Neural progenitor cell (in vitro differentiated cells): ENCODE data around the gene USP53. TPM values are rescaled to one million over a fixed set of nuclear protein-coding genes. Genes with fewer than 3 reads are reported as not detected.

Experiments used
- DNase-seq: peaks from one replicate; pipeline ENCODE4 v3.0.0-alpha.2; 2016; ENCODE audit warnings: low spot score
- H2AFZ ChIP-seq: fragments of 200-600 bp; sonication (generic); replicated peaks from 2 replicates; pipeline ENCODE4 v1.6.1; 2016; ENCODE audit warnings: antibody characterized with exemption
- H3F3A ChIP-seq: fragments of 200-600 bp; sonication (generic); 2 replicates; pipeline ENCODE4 v1.6.1; 2016; ENCODE audit warnings: antibody characterized with exemption, low read depth
- H3K27ac ChIP-seq: fragments of 200-600 bp; sonication (generic); 2 replicates; pipeline ENCODE4 v1.5.1; 2016; ENCODE audit warnings: mild to moderate bottlenecking
- H3K27me3 ChIP-seq: fragments of 200-600 bp; sonication (generic); 2 replicates; pipeline ENCODE4 v1.6.1; 2016; ENCODE audit warnings: mild to moderate bottlenecking, moderate library complexity
- H3K36me3 ChIP-seq: fragments of 200-600 bp; sonication (generic); 2 replicates; pipeline ENCODE4 v1.5.1; 2016
- H3K4me1 ChIP-seq: fragments of 200-600 bp; sonication (generic); 2 replicates; pipeline ENCODE4 v1.6.1; 2016; ENCODE audit warnings: mixed run types
- H3K4me2 ChIP-seq: fragments of 200-600 bp; sonication (generic); 2 replicates; pipeline ENCODE4 v1.6.1; 2016
- H3K4me3 ChIP-seq: fragments of 200-600 bp; sonication (generic); 2 replicates; pipeline ENCODE4 v1.5.1; 2016
- H3K79me2 ChIP-seq: fragments of 200-600 bp; sonication (generic); 2 replicates; pipeline ENCODE4 v1.6.1; 2016; ENCODE audit warnings: low read depth
- H3K9ac ChIP-seq: fragments of 200-600 bp; sonication (generic); 2 replicates; pipeline ENCODE4 v1.6.1; 2016
- H3K9me3 ChIP-seq: fragments of 200-600 bp; sonication (generic); 2 replicates; pipeline ENCODE4 v1.5.1; 2016; ENCODE audit warnings: low read depth
- H4K20me1 ChIP-seq: fragments of 200-600 bp; sonication (generic); 2 replicates; pipeline ENCODE4 v1.6.1; 2016; ENCODE audit warnings: low read depth
- H3K27ac Mint-ChIP-seq: 3 replicates; pipeline ENCODE4 v1.8.0; 2021; ENCODE audit warnings: mixed read lengths
- H3K27me3 Mint-ChIP-seq: 2 replicates; pipeline ENCODE4 v1.8.0; 2022; ENCODE audit warnings: low read depth, mild to moderate bottlenecking, inconsistent platforms, moderate library complexity, mixed read lengths; ENCODE audit not compliant: insufficient read depth
- H3K36me3 Mint-ChIP-seq: 3 replicates; pipeline ENCODE4 v1.8.0; 2021; ENCODE audit warnings: mixed read lengths
- H3K4me1 Mint-ChIP-seq: 3 replicates; pipeline ENCODE4 v1.8.0; 2021; ENCODE audit warnings: mixed read lengths
- H3K4me3 Mint-ChIP-seq: 3 replicates; pipeline ENCODE4 v1.8.0; 2021; ENCODE audit warnings: mild to moderate bottlenecking, moderate library complexity, mixed read lengths
- H3K9me3 Mint-ChIP-seq: 3 replicates; pipeline ENCODE4 v1.8.0; 2020; ENCODE audit warnings: mixed read lengths
- EZH2 ChIP-seq: fragments of 200-600 bp; sonication (generic); IDR thresholded peaks from 2 replicates; pipeline ENCODE4 v1.6.1; 2017; ENCODE audit warnings: antibody characterized with exemption, mild to moderate bottlenecking, moderate library complexity
- EZH2phosphoT487 ChIP-seq: fragments of 200-600 bp; sonication (generic); IDR thresholded peaks from 2 replicates; pipeline ENCODE4 v1.6.1; 2017; ENCODE audit warnings: antibody characterized with exemption
- total RNA-seq: library from RNA; depleted of rRNA; stranded (reverse); fragments of >200 nt; gene quantifications from 2 replicates; pipeline ENCODE4 v1.2.3, GENCODE V29; 2015; ENCODE audit warnings: low replicate concordance
- TF ChIP-seq, protein P1 (sequence below): fragments of 200-600 bp; sonication (generic); IDR thresholded peaks from 2 replicates; pipeline ENCODE4 v1.5.1; 2017; ENCODE audit warnings: antibody characterized with exemption, mild to moderate bottlenecking

The USP53 gene
- total RNA-seq, 1 donor from 2014 or later: 38.7 TPM

DNA sequence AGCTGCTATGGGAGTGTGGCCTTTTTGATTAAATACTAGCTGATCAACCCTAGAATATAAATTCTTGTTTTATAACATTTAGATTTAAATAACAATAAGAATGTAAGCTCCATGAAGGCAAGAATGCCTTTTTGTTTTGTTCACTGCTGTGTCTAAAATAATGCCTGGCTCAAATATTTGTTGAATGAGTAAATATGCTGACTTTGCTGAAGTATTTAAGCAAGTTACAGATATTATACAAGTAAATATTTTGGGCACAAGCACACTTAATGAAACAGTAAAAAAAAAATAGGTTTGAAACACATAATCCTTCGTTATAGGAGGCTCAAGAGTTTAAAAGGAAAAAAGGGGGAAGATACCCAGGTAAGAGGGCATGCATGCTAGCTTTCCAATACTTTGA, 85.3 kb downstream of the USP53 start:
- no peak overlapping the region for H3K9ac ChIP-seq
- H3K9me3 ChIP-seq: no peaks in the 10 kb centered on the region
- H3K27ac ChIP-seq: no peak overlapping the region
- Mint-ChIP-seq H3K27ac (no peak overlapping the region), H3K36me3 (peaks cover 27% of the 10 kb centered on the region), H3K9me3 (peaks cover 7% of the 10 kb centered on the region), H3K4me3 (peak overlapping the region; percentile 99), H3K4me1 (peaks cover 26% of the 10 kb centered on the region), H3K27me3 (peaks cover 5% of the 10 kb centered on the region)
- DNase-seq: no peak
- no peaks in the 10 kb centered on the region for H3K27me3 ChIP-seq
- peaks cover 19% of the 10 kb centered on the region for H3K36me3 ChIP-seq
- no peak overlapping the region for H2AFZ ChIP-seq
- no peak for TF ChIP-seq EZH2phosphoT487
- no peak for TF ChIP-seq EZH2
- TF ChIP-seq, protein P1, sequence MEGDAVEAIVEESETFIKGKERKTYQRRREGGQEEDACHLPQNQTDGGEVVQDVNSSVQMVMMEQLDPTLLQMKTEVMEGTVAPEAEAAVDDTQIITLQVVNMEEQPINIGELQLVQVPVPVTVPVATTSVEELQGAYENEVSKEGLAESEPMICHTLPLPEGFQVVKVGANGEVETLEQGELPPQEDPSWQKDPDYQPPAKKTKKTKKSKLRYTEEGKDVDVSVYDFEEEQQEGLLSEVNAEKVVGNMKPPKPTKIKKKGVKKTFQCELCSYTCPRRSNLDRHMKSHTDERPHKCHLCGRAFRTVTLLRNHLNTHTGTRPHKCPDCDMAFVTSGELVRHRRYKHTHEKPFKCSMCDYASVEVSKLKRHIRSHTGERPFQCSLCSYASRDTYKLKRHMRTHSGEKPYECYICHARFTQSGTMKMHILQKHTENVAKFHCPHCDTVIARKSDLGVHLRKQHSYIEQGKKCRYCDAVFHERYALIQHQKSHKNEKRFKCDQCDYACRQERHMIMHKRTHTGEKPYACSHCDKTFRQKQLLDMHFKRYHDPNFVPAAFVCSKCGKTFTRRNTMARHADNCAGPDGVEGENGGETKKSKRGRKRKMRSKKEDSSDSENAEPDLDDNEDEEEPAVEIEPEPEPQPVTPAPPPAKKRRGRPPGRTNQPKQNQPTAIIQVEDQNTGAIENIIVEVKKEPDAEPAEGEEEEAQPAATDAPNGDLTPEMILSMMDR: no peak
- peak overlapping the region; percentile 68 for H3K4me3 ChIP-seq
- no peaks in the 10 kb centered on the region for H3K4me1 ChIP-seq
- H4K20me1 ChIP-seq: no peaks in the 10 kb centered on the region
- H3K79me2 ChIP-seq: peaks cover 29% of the 10 kb centered on the region
- peak overlapping the region; percentile 85 for H3K4me2 ChIP-seq
- H3F3A ChIP-seq: peaks cover 8% of the 10 kb centered on the region

DNA sequence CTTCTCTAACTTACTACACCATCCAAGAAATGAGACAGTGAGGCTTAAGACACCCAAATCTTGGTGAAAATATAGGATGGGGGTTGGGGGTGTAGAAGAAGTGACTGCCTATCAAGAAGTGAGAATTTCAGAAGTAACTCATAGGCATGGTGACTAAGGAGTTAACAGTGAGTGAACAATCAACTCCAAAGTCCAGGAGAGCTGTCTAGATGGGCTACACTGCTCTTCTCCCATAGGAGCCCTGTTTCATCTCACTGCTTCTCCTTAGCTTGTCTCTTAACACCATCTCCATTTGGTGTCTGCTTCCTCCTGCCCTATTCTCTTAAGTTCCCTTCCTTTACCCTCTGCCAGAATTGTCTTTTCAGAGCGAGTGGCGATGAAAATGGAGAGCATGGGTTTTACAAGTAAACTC, 86.8 kb downstream of the USP53 start:
- no peak overlapping the region for H3K27ac ChIP-seq
- peak overlapping the region; percentile 38 for H3K9ac ChIP-seq
- H3K4me2 ChIP-seq: peak overlapping the region; percentile 85
- no peaks in the 10 kb centered on the region for H3K9me3 ChIP-seq
- peak overlapping the region; percentile 68 for H3K4me3 ChIP-seq
- H3K36me3 Mint-ChIP-seq: peaks cover 26% of the 10 kb centered on the region
- no peak for DNase-seq
- no peaks in the 10 kb centered on the region for H4K20me1 ChIP-seq
- no peaks in the 10 kb centered on the region for H3K4me1 ChIP-seq
- peaks cover 7% of the 10 kb centered on the region for H3K27me3 Mint-ChIP-seq
- H3K79me2 ChIP-seq: peaks cover 29% of the 10 kb centered on the region
- peak overlapping the region; percentile 36 for H3K27ac Mint-ChIP-seq
- H3K4me3 Mint-ChIP-seq: peak overlapping the region; percentile 99
- H2AFZ ChIP-seq: no peak overlapping the region
- H3K4me1 Mint-ChIP-seq: peaks cover 26% of the 10 kb centered on the region
- H3K36me3 ChIP-seq: peaks cover 19% of the 10 kb centered on the region
- peaks cover 7% of the 10 kb centered on the region for H3K9me3 Mint-ChIP-seq
- TF ChIP-seq EZH2phosphoT487 (no peak), EZH2 (no peak)
- TF ChIP-seq, protein P1: no peak
- H3F3A ChIP-seq: peaks cover 8% of the 10 kb centered on the region
- no peaks in the 10 kb centered on the region for H3K27me3 ChIP-seq

DNA sequence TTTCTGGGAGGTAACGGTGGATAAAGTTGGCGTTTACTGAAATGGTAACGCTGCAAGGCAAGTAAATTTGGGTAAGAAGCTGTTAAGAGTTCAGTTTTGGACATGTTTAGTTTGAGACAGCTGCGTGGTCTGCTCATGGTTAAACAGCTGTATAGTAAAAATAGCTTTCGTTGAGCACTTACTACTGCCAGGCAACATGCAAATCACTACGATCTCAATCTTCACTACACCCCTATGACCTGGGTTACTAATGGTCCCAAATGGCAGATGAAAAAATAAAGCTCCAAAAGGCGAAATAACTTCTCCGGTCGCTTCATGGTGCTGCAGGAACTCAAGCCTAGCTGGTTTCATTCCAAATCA, 87.2 kb downstream of the USP53 start:
- TF ChIP-seq, protein P1: no peak
- no peak for TF ChIP-seq EZH2
- no peak for TF ChIP-seq EZH2phosphoT487
- Histone ChIP-seq H3K27me3 (no peaks in the 10 kb centered on the region), H4K20me1 (no peaks in the 10 kb centered on the region), H3K9me3 (no peaks in the 10 kb centered on the region), H3K27ac (no peak overlapping the region), H3K4me1 (no peaks in the 10 kb centered on the region), H3K4me3 (peak overlapping the region; percentile 68), H3K79me2 (peaks cover 29% of the 10 kb centered on the region), H3F3A (peaks cover 8% of the 10 kb centered on the region), H3K36me3 (peaks cover 19% of the 10 kb centered on the region), H3K9ac (peak overlapping the region; percentile 38), H2AFZ (no peak overlapping the region), H3K4me2 (peak overlapping the region; percentile 85)
- no peak for DNase-seq
- peaks cover 7% of the 10 kb centered on the region for H3K9me3 Mint-ChIP-seq
- H3K36me3 Mint-ChIP-seq: peaks cover 26% of the 10 kb centered on the region
- peaks cover 7% of the 10 kb centered on the region for H3K27me3 Mint-ChIP-seq
- peaks cover 26% of the 10 kb centered on the region for H3K4me1 Mint-ChIP-seq
- peak overlapping the region; percentile 99 for H3K27ac Mint-ChIP-seq
- H3K4me3 Mint-ChIP-seq: peak overlapping the region; percentile 99
